Measurements from ENCODE around the gene RAPGEF6. TPM values are rescaled to one million over a fixed set of nuclear protein-coding genes. Genes with fewer than 3 reads are reported as not detected.

The RAPGEF6 gene
- total and polyA plus RNA-seq, 2 experiments from 2014 or later: 9.5 to 20.3 TPM

GRCh38 chr5:131571669-131572168 is 63.3 kb downstream of the RAPGEF6 start (continued):
- no peak for TF ChIP-seq ZNF462 (CRISPR knock-in tag; IDR thresholded peaks at IDR 0.05)
- no peak for TF ChIP-seq POLR2AphosphoS5 (IDR thresholded peaks at IDR 0.05; ENCODE audit: low read depth)
- TF ChIP-seq EZH2 (IDR thresholded peaks at IDR 0.05; ENCODE audit: low read depth, unreplicated experiment): no peak
- TF ChIP-seq NANOG (IDR thresholded peaks at IDR 0.05; ENCODE audit: borderline replicate concordance): no peak
- TF ChIP-seq STAT1 (IDR thresholded peaks at IDR 0.05; ENCODE audit: unreplicated experiment): no peak
- no peak for TF ChIP-seq REST (IDR thresholded peaks at IDR 0.05; ENCODE audit: unreplicated experiment)
- no peak for TF ChIP-seq ZNF114 (CRISPR knock-in tag; IDR thresholded peaks at IDR 0.05)
- TF ChIP-seq EZH2phosphoT487 (IDR thresholded peaks at IDR 0.05; ENCODE audit: unreplicated experiment): no peak
- no peak for TF ChIP-seq JUNB (IDR thresholded peaks at IDR 0.05; ENCODE audit: unreplicated experiment)

Measured in GM23338 (cell line).